H7 (cell line): ENCODE data around the gene KCNG3. TPM values are rescaled to one million over a fixed set of nuclear protein-coding genes. Genes with fewer than 3 reads are reported as not detected.

Source experiments
- DNase-seq: peaks from one replicate; pipeline ENCODE4 v3.0.0; 2012
- H3K27me3 ChIP-seq: 2 replicates; pipeline ENCODE4 v1.6.0; 2011; ENCODE audit warnings: mild to moderate bottlenecking, low read length; ENCODE audit not compliant: control insufficient read depth, insufficient read depth
- H3K36me3 ChIP-seq: replicated peaks from 2 replicates; pipeline ENCODE4 v1.5.1; 2011; ENCODE audit warnings: low read length; ENCODE audit not compliant: control insufficient read depth, insufficient read depth
- H3K4me3 ChIP-seq: 2 replicates; pipeline ENCODE4 v1.5.1; 2011; ENCODE audit warnings: low read depth, mild to moderate bottlenecking, control low read depth, low read length, moderate library complexity; ENCODE audit not compliant: insufficient read depth
- total RNA-seq: library from RNA; depleted of rRNA; stranded (reverse); fragments of >200 nt; shearing (Covaris generic); gene quantifications from 2 replicates; pipeline ENCODE4 v1.2.3, GENCODE V29; 2014

KCNG3 gene
- total RNA-seq, 1 experiment from 2014 or later, result 2.7 TPM

DNA sequence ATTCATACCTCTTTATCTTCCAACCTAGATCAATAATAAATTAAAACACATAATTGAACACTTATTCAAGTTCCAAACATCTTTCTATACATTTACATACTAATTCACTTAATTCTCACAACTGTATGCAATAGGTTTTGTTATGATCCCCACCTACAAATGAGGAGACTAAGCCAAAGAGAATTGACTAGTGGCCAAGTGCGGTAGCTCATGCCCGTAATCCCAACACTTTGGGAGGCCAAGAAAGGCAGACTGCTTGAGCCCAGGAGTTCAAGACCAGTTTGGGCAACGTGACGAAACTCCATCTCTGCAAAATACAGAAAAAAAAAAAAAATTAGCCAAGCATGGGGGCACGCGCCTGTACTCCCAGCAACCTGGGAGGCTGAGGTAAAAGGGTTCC is 36.8 kb downstream of the KCNG3 start:
- DNase-seq, result no peak
- H3K36me3 ChIP-seq, result no peaks in the 10 kb centered on the region; the same call in 1 of the 2 replicates
- no peaks in the 10 kb centered on the region for H3K27me3 ChIP-seq
- no peak overlapping the region for H3K4me3 ChIP-seq

- H3K4me3 ChIP-seq, result no peak overlapping the region
- no peaks in the 10 kb centered on the region for H3K27me3 ChIP-seq
- no peak for DNase-seq
- no peaks in the 10 kb centered on the region; the same call in 1 of the 2 replicates for H3K36me3 ChIP-seq
Measured at GRCh38 chr2:42456126-42456839, 37.5 kb downstream of the KCNG3 start.

GRCh38 chr2:42452545-42452944 is 41.2 kb downstream of the KCNG3 start:
- H3K36me3 ChIP-seq, result no peaks in the 10 kb centered on the region
- no peak for DNase-seq
- H3K27me3 ChIP-seq, result no peaks in the 10 kb centered on the region
- H3K4me3 ChIP-seq, result no peak overlapping the region

DNA sequence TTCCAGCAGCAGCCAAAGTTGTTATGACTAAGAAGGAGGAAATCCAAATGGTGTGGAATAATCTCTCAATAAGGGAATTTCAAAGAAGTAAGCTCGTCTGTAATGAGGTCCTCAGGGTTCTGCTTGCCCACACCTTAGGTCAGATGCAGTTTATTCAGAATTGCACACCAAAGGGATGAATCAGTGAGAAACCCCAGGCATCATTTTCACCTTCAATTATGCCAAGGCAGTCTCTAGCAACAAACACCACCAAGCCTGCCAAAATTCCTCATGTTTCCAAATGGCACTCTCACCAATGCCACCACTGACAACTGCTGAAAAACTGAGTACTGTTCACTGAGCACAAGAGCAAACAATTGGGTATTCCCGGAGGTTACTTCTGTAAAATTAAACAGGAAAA is 43.6 kb downstream of the KCNG3 start:
- no peaks in the 10 kb centered on the region for H3K27me3 ChIP-seq
- no peak overlapping the region for H3K4me3 ChIP-seq
- no peak for DNase-seq
- H3K36me3 ChIP-seq, result no peaks in the 10 kb centered on the region

GRCh38 chr2:42449163-42450087 is 44.4 kb downstream of the KCNG3 start:
- DNase-seq, result no peak
- H3K27me3 ChIP-seq, result no peaks in the 10 kb centered on the region
- H3K4me3 ChIP-seq, result no peak overlapping the region
- no peaks in the 10 kb centered on the region for H3K36me3 ChIP-seq

DNA sequence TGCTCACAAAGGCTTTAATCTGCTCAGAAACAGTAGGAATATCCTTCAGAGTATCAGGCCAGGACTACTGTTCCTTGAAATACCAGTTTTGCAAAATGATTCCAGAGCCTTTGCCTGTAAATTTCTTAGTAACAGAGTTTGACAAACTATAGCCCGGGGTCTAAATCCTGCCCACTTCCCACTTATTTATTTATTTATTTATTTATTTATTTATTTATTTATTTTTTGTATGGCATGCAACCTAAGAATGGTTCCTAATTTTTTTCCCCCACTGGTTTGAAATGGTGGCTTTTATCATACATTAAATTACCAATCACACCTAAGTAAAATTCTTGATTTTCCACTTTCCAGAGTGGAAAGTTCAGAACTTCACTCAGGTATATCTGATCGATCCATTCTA is 45.6 kb downstream of the KCNG3 start:
- Histone ChIP-seq H3K4me3 (no peak overlapping the region), H3K36me3 (no peaks in the 10 kb centered on the region), H3K27me3 (no peaks in the 10 kb centered on the region)
- DNase-seq, result no peak

- DNase-seq, result no peak
Measured at GRCh38 chr2:42446503-42447271, 47.1 kb downstream of the KCNG3 start.

GRCh38 chr2:42443718-42444399 is 49.9 kb downstream of the KCNG3 start:
- DNase-seq, result no peak
- H3K27me3 ChIP-seq, result no peaks in the 10 kb centered on the region
- no peak overlapping the region for H3K4me3 ChIP-seq
- no peaks in the 10 kb centered on the region for H3K36me3 ChIP-seq

More at GRCh38 chr2:42446503-42447271, 47.1 kb downstream of the KCNG3 start:
- Histone ChIP-seq H3K36me3 (no peaks in the 10 kb centered on the region), H3K4me3 (no peak overlapping the region), H3K27me3 (no peaks in the 10 kb centered on the region)

GRCh38 chr2:42442774-42443173 is 51.0 kb downstream of the KCNG3 start:
- DNase-seq, result no peak

DNA sequence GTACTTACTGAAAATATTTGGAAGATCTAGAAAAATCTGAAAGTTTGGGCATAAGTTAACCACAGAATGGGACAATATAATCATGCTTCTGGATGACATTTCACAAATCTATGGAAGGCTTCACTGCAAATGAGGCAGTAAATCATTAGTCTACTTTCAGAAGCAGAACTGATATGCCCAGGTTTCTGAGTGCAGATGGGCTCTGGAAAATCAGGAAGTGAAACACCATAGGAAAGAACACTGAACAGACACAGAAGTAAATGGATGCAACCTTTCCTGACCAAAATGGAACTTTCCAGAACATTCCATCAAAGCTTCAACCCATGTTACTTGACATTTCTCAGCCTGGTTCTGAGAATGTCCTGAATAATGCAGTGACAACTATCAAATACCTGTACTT is 55.1 kb downstream of the KCNG3 start:
- DNase-seq, result no peak
- Histone ChIP-seq H3K36me3 (no peaks in the 10 kb centered on the region), H3K4me3 (no peak overlapping the region), H3K27me3 (no peaks in the 10 kb centered on the region)

More at GRCh38 chr2:42442774-42443173, 51.0 kb downstream of the KCNG3 start:
- Histone ChIP-seq H3K36me3 (no peaks in the 10 kb centered on the region), H3K27me3 (no peaks in the 10 kb centered on the region), H3K4me3 (no peak overlapping the region)

GRCh38 chr2:42436370-42436769 is 57.4 kb downstream of the KCNG3 start:
- DNase-seq, result no peak
- Histone ChIP-seq H3K4me3 (no peak overlapping the region), H3K36me3 (no peaks in the 10 kb centered on the region), H3K27me3 (no peaks in the 10 kb centered on the region)

GRCh38 chr2:42435628-42436027 is 58.2 kb downstream of the KCNG3 start:
- Histone ChIP-seq H3K27me3 (no peaks in the 10 kb centered on the region), H3K4me3 (no peak overlapping the region), H3K36me3 (no peaks in the 10 kb centered on the region)
- DNase-seq, result no peak

GRCh38 chr2:42430188-42430587 is 63.6 kb downstream of the KCNG3 start:
- Histone ChIP-seq H3K4me3 (no peak overlapping the region), H3K27me3 (no peaks in the 10 kb centered on the region), H3K36me3 (no peaks in the 10 kb centered on the region)
- DNase-seq, result no peak

- DNase-seq, result no peak
- H3K4me3 ChIP-seq, result no peak overlapping the region
- no peaks in the 10 kb centered on the region for H3K36me3 ChIP-seq
- H3K27me3 ChIP-seq, result no peaks in the 10 kb centered on the region
Measured at GRCh38 chr2:42429352-42429751, 64.4 kb downstream of the KCNG3 start.
